HG03066 (cell line): ENCODE results near the gene ESR2.
"Not testable (repeated sequence)": the region's sequence is repeated elsewhere in the genome, so short reads cannot be mapped to it uniquely, and the experiment has no call there.

ENCODE experiments used
- ATAC-seq: cut with Tn5 transposase; IDR thresholded peaks from one replicate; pipeline ENCODE4 v1.9.1; 2021; ENCODE audit warnings: low read depth; ENCODE audit not compliant: unreplicated experiment

ESR2 gene

DNA sequence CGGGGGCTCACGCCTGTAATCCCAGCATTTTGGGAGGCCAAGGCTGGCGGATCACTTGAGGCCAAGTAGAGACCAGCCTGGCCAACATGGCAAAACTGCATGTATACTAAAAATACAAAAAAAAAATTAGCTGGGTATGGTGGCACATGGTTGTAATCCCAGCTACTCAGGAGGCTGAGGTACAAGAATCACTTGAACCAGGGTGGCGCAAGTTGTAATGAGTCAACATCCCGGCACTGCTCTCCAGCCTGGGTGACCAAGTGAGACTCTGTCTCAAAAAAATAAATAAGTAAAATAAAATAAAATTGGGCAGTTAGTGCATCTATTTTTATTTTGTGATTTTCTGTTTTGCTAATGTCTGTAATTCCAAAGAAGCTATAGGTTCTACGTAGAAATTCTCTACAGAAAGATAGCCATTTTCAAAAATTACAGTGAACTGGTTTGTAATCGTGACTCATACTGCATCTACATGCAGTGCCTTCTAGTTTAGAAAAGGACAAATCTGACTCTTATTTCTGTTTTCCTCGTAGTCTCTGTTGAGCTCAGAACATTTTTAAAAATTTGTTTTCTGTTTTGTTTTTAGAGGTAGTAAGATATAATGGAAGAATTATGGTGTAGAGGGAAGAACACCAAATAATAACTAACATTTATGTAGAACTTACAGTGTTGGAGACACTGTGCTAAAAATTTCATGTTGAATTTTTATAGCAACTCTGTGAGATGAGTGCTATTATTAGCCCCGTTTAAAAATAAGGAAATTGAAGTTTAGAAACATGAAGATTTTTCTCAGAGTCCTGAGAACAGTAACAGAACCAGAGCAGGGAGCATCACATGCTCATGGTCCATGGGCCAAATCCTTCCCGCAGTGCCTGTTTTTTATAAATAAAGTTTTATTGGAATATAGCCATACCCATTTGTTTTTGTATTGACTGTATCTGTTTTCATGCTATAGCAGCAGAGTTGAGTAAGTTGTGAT, 240.2 kb downstream of the ESR2 start:
- ATAC-seq, result no peak

DNA sequence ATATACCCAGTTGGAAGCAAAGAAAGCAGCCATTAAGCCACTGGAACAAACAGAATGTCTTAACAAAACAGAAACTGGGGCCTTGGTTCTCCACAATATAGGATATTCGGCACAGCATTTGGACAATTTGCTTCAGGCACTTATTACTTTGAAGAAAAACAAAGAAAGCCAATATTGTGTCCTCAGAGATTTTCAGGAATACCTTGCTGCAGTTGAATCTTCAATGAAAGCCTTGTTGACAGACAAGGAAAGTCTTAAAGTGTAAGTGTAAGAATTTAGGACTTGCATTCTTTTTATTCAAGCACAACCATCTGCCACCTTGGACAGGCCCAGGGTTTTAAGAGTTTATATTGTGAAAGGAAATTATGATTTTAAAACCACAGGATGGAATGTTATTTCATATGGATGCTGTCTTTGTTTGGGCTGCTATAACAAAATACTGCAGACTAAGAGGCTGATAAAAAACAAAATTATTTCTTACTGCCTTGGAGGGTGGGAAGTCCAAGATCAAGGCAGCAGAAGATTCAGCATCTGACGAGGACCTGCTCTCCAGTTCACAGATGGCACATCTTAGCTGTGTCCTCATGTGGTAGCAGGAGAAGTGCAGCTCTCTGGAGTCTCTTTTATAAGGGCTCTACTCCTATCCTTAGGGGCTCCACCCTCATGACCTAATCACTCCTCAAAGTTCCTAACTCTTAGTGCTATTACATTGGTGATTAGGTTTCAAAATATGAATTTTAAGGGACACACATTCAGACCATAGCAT, 244.4 kb downstream of the ESR2 start:
- ATAC-seq, result no peak

DNA sequence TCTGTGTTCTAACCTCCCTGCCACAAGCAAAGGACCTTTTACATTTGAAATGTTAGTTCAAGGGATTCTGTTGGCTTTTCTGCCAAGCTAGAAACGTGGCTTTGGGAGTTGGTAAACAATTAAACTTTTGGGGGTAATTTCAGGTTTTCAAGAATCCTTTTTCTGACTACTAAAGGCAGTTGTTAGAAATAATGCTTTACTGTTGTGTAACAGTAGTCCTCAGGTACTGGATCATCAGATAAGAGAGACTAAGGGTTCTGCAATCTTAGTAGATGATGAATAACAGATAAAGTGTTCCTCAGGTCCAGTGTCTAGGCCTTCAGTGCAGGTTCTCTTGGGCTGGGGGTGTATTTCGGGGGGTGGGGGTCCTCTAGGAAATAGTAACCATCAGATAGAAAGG, 249.1 kb downstream of the ESR2 start:
- no peak for ATAC-seq

DNA sequence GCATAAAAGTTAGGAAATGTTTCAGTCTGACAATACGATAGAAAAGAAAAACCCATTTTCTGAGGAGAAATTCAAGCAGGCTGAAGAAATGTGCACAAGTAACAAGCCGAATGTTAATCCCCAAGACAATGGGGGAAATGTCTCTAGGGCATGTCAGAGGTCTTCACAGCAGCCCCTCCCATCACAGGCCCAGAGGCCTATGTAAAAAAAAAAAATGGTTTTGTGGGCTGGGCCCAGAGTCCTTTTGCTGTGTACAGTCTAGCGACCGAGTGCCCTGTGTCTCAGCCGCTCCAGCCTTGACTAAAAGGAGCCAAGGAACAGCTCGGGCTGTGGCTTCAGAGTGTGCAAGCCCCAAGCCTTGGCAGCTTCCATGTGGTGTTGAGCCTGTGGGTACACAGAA, 250.9 kb downstream of the ESR2 start:
- not testable (repeated sequence) for ATAC-seq

DNA sequence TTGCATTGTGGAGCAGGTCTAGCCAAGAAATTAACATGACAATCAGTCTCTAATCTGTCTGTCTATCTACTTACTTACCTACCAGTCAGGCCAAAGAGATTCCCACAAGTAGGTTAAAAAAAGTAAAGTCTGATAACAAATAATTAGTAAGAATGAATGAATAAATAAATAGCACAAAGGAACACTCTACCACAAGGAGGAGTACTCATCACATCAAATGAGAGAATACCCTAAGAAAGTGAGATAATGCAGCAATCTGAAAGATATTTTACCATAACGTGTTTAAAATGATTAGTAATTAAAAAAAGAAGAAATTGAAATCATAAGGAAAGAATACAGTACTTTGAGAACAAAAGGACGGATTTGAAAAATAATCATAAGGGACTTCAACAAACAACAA, 254.1 kb downstream of the ESR2 start:
- ATAC-seq, result no peak

DNA sequence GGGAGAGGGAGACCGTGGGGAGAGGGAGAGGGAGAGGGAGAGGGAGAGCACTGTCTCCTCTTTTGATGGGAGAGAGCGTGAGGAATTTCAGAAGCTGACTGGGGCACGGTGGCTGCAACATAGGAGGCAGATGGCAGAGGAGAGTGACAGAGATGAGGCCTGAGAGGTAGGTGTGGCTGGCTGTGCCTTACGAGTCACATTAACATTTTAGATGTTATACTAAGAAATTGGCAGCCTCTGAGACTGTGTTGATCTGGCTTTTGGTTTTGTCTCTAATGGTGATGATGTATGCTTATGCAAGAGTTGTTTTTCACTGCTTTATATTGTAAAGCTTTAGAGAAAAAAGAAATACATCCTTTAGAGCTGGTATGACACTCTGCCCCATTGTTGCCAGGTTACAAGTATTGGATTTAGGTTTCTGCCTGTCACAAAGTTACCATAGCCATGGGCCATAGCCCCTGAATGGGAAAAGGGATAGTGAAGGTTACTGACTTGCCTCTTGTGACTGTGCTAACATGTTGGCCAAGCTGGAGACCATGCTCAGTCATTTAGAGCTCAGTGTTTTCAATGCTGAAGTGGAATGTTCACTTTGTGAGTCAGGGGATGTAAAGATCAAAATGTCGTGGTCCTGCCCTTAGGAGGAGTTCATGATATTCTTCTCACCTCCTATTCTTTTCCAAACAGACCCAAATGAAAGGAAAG, 255.2 kb downstream of the ESR2 start:
- no peak for ATAC-seq

DNA sequence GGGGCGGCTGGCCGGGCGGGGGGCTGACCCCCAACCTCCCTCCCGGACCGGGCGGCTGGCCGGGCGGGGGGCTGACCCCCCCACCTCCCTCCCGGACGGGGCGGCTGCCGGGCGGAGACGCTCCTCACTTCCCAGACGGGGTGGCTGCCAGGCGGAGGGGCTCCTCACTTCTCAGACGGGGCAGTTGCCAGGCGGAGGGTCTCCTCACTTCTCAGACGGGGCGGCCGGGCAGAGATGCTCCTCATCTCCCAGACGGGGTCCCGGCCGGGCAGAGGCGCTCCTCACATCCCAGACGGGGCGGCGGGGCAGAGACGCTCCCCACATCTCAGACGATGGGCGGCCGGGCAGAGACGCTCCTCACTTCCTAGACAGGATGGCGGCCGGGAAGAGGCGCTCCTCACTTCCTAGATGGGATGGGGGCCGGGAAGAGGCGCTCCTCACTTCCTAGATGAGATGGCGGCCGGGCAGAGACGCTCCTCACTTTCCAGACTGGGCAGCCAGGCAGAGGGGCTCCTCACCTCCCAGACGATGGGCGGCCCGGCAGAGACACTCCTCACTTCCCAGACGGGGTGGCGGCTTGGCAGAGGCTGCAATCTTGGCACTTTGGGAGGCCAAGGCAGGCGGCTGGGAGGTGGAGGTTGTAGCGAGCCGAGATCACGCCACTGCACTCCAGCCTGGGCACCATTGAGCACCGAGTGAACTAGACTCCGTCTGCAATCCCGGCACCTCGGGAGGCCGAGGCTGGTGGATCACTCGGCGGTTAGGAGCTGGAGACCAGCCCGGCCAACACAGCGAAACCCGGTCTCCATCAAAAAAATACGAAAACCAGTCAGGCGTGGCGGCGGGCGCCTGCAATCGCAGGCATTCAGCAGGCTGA, 256.1 kb downstream of the ESR2 start:
- ATAC-seq, result not testable (repeated sequence)

DNA sequence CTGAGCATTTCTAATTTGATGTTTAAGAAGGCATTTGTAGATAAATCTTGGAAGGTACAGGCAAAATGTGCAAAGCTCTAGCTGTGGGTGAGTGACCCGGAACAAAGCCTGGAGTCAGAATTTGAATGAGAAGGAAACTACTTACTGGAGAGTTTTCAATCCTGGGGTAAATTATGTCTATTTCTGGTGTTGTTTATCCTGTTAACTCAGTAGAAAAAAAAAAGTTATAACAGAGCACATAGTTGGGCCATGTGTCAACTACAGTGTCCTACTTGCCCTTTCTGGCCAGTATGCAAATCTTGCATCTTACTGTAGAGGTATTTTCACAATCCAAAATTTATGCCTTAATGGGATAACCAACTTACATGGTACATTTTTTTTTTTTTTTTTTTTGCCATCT, 259.0 kb downstream of the ESR2 start:
- ATAC-seq, result no peak
